SU-DHL-6 (cell line): Measurements from ENCODE around the gene SORBS2.

Source experiments
- H2AFZ ChIP-seq: fragments of 200-600 bp; sonication (generic); 2 replicates; pipeline ENCODE4 v1.6.1; 2014; ENCODE audit warnings: low read depth, mild to moderate bottlenecking, moderate library complexity, mixed read lengths, antibody characterized with exemption, low read length; ENCODE audit not compliant: severe bottlenecking
- H3F3A ChIP-seq: fragments of 200-600 bp; shearing (Covaris generic); 2 replicates; pipeline ENCODE4 v1.6.0; 2016; ENCODE audit warnings: antibody characterized with exemption, mild to moderate bottlenecking; ENCODE audit not compliant: insufficient read depth
- H3K27ac ChIP-seq: fragments of 200-600 bp; sonication (generic); 2 replicates; pipeline ENCODE4 v1.5.1; 2016; ENCODE audit warnings: low read depth, mild to moderate bottlenecking, low read length, moderate library complexity, mixed read lengths
- H3K27me3 ChIP-seq: fragments of 200-600 bp; sonication (generic), shearing (Covaris generic); 2 replicates; pipeline ENCODE4 v1.6.0; 2014; ENCODE audit warnings: mild to moderate bottlenecking, low read length
- H3K36me3 ChIP-seq: fragments of 200-600 bp; sonication (generic); 2 replicates; pipeline ENCODE4 v1.6.1; 2014; ENCODE audit warnings: mild to moderate bottlenecking, low read length, mixed read lengths
- H3K4me2 ChIP-seq: fragments of 300-600, 200-600 bp; shearing (Covaris generic), sonication (generic); 2 replicates; pipeline ENCODE4 v1.6.0; 2014; ENCODE audit warnings: low read length, low read depth, mild to moderate bottlenecking; ENCODE audit not compliant: poor library complexity, severe bottlenecking
- H3K4me3 ChIP-seq: fragments of 200-600 bp; sonication (generic); 2 replicates; pipeline ENCODE4 v1.5.1; 2014; ENCODE audit warnings: antibody characterized with exemption, low read length, mild to moderate bottlenecking, mixed read lengths; ENCODE audit not compliant: insufficient read depth, poor library complexity, severe bottlenecking
- H3K79me2 ChIP-seq: fragments of 200-600 bp; sonication (generic); 2 replicates; pipeline ENCODE4 v1.6.1; 2014; ENCODE audit warnings: mild to moderate bottlenecking, low read length, moderate library complexity; ENCODE audit not compliant: insufficient read depth
- H3K9ac ChIP-seq: fragments of 200-600 bp; sonication (generic); 2 replicates; pipeline ENCODE4 v1.7.0; 2014; ENCODE audit warnings: mild to moderate bottlenecking, low read length
- H3K9me2 ChIP-seq: fragments of 200-600 bp; sonication (generic); replicated peaks from 2 replicates; pipeline ENCODE4 v1.6.1; 2014; ENCODE audit warnings: low read length; ENCODE audit not compliant: insufficient read depth
- H3K9me3 ChIP-seq: fragments of 200-600 bp; sonication (generic); 2 replicates; pipeline ENCODE4 v1.6.1; 2014; ENCODE audit warnings: low read length, mixed read lengths; ENCODE audit not compliant: insufficient read depth
- H4K20me1 ChIP-seq: fragments of 200-600 bp; sonication (generic); 2 replicates; pipeline ENCODE4 v1.6.1; 2014; ENCODE audit warnings: low read depth, mild to moderate bottlenecking, antibody characterized with exemption, low read length, moderate library complexity, mixed read lengths
- EZH2phosphoT487 ChIP-seq: fragments of 200-600 bp; sonication (generic), shearing (Covaris generic); conservative IDR thresholded peaks from 2 replicates; pipeline ENCODE4 v1.6.1; 2018; ENCODE audit warnings: mild to moderate bottlenecking, antibody characterized with exemption, low read length, moderate library complexity, mixed read lengths
- TF ChIP-seq, protein P1 (sequence below): fragments of 200-600 bp; sonication (generic); IDR thresholded peaks from one replicate; pipeline ENCODE4 v1.5.1; 2017; ENCODE audit warnings: antibody characterized with exemption, mild to moderate bottlenecking, low read length, moderate library complexity; ENCODE audit not compliant: insufficient read depth, poor library complexity, severe bottlenecking

SORBS2 gene

DNA sequence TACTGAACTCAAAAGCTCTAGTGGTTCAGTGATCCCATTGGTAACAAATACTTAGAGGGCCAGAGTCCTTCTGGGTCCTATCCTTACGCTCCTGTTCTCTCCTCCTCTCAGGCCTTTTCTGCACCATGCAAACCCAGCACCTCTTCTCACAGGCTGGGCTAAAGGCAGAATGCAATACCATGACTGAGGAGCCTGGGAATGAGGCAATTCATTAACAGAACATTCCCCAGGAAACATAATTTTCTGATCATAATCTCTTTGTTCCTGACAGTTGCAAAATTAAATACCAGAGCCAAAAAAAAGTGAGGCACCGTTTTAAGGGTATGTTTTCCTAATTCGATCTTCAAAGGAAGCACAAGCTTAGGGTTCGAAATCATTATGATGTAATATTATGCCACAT lies 9.0 kb downstream of the SORBS2 start:
- no peak overlapping the region for H2AFZ ChIP-seq
- no peak for TF ChIP-seq EZH2phosphoT487
- TF ChIP-seq, protein P1, sequence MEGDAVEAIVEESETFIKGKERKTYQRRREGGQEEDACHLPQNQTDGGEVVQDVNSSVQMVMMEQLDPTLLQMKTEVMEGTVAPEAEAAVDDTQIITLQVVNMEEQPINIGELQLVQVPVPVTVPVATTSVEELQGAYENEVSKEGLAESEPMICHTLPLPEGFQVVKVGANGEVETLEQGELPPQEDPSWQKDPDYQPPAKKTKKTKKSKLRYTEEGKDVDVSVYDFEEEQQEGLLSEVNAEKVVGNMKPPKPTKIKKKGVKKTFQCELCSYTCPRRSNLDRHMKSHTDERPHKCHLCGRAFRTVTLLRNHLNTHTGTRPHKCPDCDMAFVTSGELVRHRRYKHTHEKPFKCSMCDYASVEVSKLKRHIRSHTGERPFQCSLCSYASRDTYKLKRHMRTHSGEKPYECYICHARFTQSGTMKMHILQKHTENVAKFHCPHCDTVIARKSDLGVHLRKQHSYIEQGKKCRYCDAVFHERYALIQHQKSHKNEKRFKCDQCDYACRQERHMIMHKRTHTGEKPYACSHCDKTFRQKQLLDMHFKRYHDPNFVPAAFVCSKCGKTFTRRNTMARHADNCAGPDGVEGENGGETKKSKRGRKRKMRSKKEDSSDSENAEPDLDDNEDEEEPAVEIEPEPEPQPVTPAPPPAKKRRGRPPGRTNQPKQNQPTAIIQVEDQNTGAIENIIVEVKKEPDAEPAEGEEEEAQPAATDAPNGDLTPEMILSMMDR: no peak
- H3K9me2 ChIP-seq: no peaks in the 10 kb centered on the region
- H3K79me2 ChIP-seq: no peaks in the 10 kb centered on the region
- H3K36me3 ChIP-seq: no peaks in the 10 kb centered on the region
- H3K4me3 ChIP-seq: no peak overlapping the region
- no peak overlapping the region for H3K4me2 ChIP-seq
- 0 out of 2 replicates have a peak, but pooled peaks cover 4% of the 10 kb centered on the region for H3F3A ChIP-seq
- no peaks in the 10 kb centered on the region for H4K20me1 ChIP-seq
- no peak overlapping the region for H3K9ac ChIP-seq
- H3K9me3 ChIP-seq: no peaks in the 10 kb centered on the region
- H3K27ac ChIP-seq: no peak overlapping the region
- no peaks in the 10 kb centered on the region for H3K27me3 ChIP-seq

DNA sequence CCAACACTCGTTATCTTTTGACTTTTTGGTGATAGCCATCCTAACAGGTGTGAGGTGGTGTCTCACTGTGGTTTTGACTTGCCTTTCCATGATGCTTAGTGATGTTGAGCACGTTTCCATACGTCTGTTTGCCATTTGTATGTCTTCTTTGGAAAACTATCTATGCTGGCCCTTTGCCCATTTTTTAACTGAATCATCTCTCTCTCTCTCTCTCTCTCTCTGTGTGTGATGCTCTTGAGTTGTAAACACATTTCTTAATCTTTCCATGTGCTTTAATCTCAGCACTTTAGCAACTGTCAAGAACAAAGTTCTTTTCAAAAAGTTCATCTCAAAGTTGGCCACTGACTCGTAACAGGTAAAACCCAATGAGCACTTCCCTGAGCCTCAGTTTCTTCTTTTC lies 10.5 kb downstream of the SORBS2 start:
- TF ChIP-seq EZH2phosphoT487: no peak
- TF ChIP-seq, protein P1: no peak
- no peak overlapping the region for H3K9ac ChIP-seq
- H4K20me1 ChIP-seq: no peaks in the 10 kb centered on the region
- no peaks in the 10 kb centered on the region for H3K36me3 ChIP-seq
- H2AFZ ChIP-seq: no peak overlapping the region
- H3K27me3 ChIP-seq: no peaks in the 10 kb centered on the region
- no peak overlapping the region for H3K27ac ChIP-seq
- no peaks in the 10 kb centered on the region for H3K9me3 ChIP-seq
- no peak overlapping the region for H3K4me2 ChIP-seq
- H3F3A ChIP-seq: no peaks in the 10 kb centered on the region
- H3K79me2 ChIP-seq: no peaks in the 10 kb centered on the region
- H3K4me3 ChIP-seq: no peak overlapping the region
- H3K9me2 ChIP-seq: no peaks in the 10 kb centered on the region

DNA sequence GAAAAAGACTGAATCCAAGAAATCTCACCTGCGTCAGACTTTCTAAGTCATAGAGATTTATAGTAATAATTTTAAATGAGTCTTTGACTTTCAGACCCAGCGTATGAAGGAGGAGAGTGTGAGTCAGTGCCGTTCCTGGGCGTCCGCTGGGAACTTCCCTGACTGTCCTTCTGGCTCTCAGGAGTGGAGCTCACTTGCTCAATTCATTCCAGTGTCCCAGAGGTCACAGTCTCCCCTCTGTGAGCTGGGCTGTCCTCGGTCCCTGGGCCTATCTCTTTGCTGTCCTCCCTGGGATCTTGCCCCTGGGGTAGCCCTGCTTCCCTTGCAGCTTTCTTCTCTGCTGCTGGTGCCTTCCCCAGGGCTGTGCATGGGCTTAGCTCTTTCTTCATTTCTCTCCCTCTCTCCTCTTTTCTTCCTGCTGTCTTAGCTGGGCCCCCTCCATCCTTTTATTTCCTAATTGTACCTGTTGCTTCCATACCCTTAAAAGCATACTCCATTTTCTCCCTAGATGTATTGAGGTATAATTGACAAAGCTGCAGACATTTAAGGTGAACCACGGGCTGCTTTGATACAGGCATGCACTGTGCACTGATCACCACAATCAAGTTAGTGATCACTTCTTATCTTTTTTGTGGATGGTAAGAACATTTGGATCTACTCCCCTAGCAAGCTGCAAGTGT lies 11.6 kb downstream of the SORBS2 start:
- TF ChIP-seq, protein P1: no peak
- no peak for TF ChIP-seq EZH2phosphoT487
- no peak overlapping the region for H3K4me3 ChIP-seq
- no peaks in the 10 kb centered on the region for H3K36me3 ChIP-seq
- no peak overlapping the region for H2AFZ ChIP-seq
- no peaks in the 10 kb centered on the region for H3K9me2 ChIP-seq
- H3K27me3 ChIP-seq: no peaks in the 10 kb centered on the region
- H3K27ac ChIP-seq: no peak overlapping the region
- H3F3A ChIP-seq: no peaks in the 10 kb centered on the region
- no peaks in the 10 kb centered on the region for H3K9me3 ChIP-seq
- H3K9ac ChIP-seq: no peak overlapping the region
- no peak overlapping the region for H3K4me2 ChIP-seq
- H3K79me2 ChIP-seq: no peaks in the 10 kb centered on the region
- H4K20me1 ChIP-seq: no peaks in the 10 kb centered on the region
